PC-9 (cell line): Measurements from ENCODE around the gene PIBF1. TPM values are rescaled to one million over a fixed set of nuclear protein-coding genes. Genes with fewer than 3 reads are reported as not detected.

Experiments used
- BruUV-seq: library from RNA; stranded (reverse); fragments of 400-500 nt; replicated peaks from 2 replicates; lab custom pipeline; 2021; lab: Mats Ljungman, UMichigan
- CTCF ChIA-PET: fragments of 300-600 bp; sonication (Branson Sonifier 250); formaldehyde crosslinking; loops from one replicate; lab custom pipeline; 2022; ENCODE audit warnings: antibody characterized with exemption; lab: Charles Lee
- POLR2A ChIA-PET: fragments of 300-600 bp; sonication (Branson Sonifier 250); formaldehyde crosslinking; loops from one replicate; lab custom pipeline; 2022; ENCODE audit warnings: antibody characterized with exemption; ENCODE audit not compliant: unreplicated experiment; lab: Charles Lee
- DNase-seq, 2 experiments: peaks; one replicate each; pipeline versions ENCODE4 v3.0.0 to v3.0.0-alpha.2; 2015 to 2022; ENCODE audit warnings: mixed read lengths in 1 of 2
- H2AFZ ChIP-seq: fragments of 200-600 bp; sonication (generic); 2 replicates; pipeline ENCODE4 v1.8.1; 2017; ENCODE audit warnings: antibody characterized with exemption
- H3F3A ChIP-seq: fragments of 200-600 bp; sonication (generic); 2 replicates; pipeline ENCODE4 v1.8.1; 2017; ENCODE audit warnings: antibody characterized with exemption, mild to moderate bottlenecking, low read depth; ENCODE audit not compliant: insufficient read depth
- H3K27ac ChIP-seq: fragments of 200-600 bp; sonication (generic); 2 replicates; pipeline ENCODE4 v1.6.1; 2016; ENCODE audit warnings: mixed run types
- H3K27me3 ChIP-seq: fragments of 200-600 bp; sonication (generic); 2 replicates; pipeline ENCODE4 v1.6.1; 2016; ENCODE audit warnings: low read depth, mixed run types; ENCODE audit not compliant: insufficient read depth
- H3K36me3 ChIP-seq: fragments of 200-600 bp; sonication (generic); 2 replicates; pipeline ENCODE4 v1.6.1; 2016; ENCODE audit warnings: low read depth, mixed run types
- H3K4me1 ChIP-seq: fragments of 200-600 bp; sonication (generic); replicated peaks from 2 replicates; pipeline ENCODE4 v1.6.1; 2016; ENCODE audit warnings: mixed run types; ENCODE audit not compliant: insufficient read depth
- H3K4me2 ChIP-seq: fragments of 200-600 bp; sonication (generic); 2 replicates; pipeline ENCODE4 v1.6.1; 2017; ENCODE audit warnings: mixed run types
- H3K4me3 ChIP-seq: fragments of 200-600 bp; sonication (generic); 2 replicates; pipeline ENCODE4 v1.6.1; 2016; ENCODE audit warnings: mixed run types
- H3K79me2 ChIP-seq: fragments of 200-600 bp; sonication (generic); 2 replicates; pipeline ENCODE4 v1.6.1; 2017; ENCODE audit warnings: low read depth, mixed run types
- H3K9me2 ChIP-seq: fragments of 200-600 bp; sonication (generic); 2 replicates; pipeline ENCODE4 v1.8.1; 2017; ENCODE audit warnings: mild to moderate bottlenecking; ENCODE audit not compliant: insufficient read depth
- H3K9me3 ChIP-seq: fragments of 200-600 bp; sonication (generic); 2 replicates; pipeline ENCODE4 v1.8.1; 2016; ENCODE audit warnings: low read depth; ENCODE audit not compliant: insufficient read depth
- H4K20me1 ChIP-seq: fragments of 200-600 bp; sonication (generic); 2 replicates; pipeline ENCODE4 v1.8.1; 2017; ENCODE audit not compliant: insufficient read depth
- EZH2 ChIP-seq: fragments of 200-600 bp; sonication (generic); IDR thresholded peaks from 2 replicates; pipeline ENCODE4 v1.8.0; 2017; ENCODE audit warnings: antibody characterized with exemption, low read depth
- intact Hi-C: fragments of 100-400 bp; cut with micrococcal nuclease; formaldehyde crosslinking; loops from one replicate; pipeline ENCODE4 v1.10.0; 2022; ENCODE audit not compliant: unreplicated experiment
- total RNA-seq: library from RNA; stranded (reverse); gene quantifications from 2 replicates; pipeline ENCODE4 v1.2.3, GENCODE V29; 2021
- TF ChIP-seq, protein P1 (sequence below): fragments of 200-600 bp; sonication (generic); conservative IDR thresholded peaks from 2 replicates; pipeline ENCODE4 v1.6.1; 2017; ENCODE audit warnings: mixed run types, antibody characterized with exemption, mild to moderate bottlenecking, moderate library complexity

The PIBF1 gene
- total RNA-seq, 1 experiment from 2014 or later, result 20.3 TPM

DNA sequence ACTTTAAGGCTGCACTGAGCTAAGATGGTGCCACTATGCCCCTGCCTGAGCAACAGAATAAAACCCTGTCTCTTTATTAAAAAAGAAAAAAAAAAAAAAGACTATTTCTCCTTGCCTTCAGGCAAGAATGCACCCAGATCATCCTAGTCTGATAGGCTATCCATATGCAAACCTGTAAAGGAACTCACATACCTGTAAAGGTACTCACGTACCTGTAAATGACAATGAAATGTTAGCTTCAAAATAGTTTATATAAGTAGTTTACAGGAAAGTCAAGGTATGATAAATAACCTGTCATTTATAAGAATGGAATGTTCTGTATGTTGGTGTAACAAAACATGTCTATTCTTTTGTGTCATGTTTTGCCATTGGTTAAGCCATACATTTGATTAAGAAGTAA lies 86.3 kb downstream of the PIBF1 start:
- Histone ChIP-seq H4K20me1 (no peaks in the 10 kb centered on the region), H3K4me1 (no peaks in the 10 kb centered on the region), H3K9me3 (no peaks in the 10 kb centered on the region), H3K4me3 (no peak overlapping the region), H3K27ac (no peak overlapping the region), H3F3A (no peaks in the 10 kb centered on the region), H3K79me2 (no peaks in the 10 kb centered on the region), H3K36me3 (0 out of 2 replicates have a peak, but pooled peaks cover 3% of the 10 kb centered on the region), H3K4me2 (no peak overlapping the region), H3K27me3 (no peaks in the 10 kb centered on the region), H3K9me2 (no peaks in the 10 kb centered on the region), H2AFZ (no peak overlapping the region)
- DNase-seq, result no peak
- no TSS peak for BruUV-seq
- POLR2A ChIA-PET, result no interaction called here
- TF ChIP-seq EZH2, result no peak
- TF ChIP-seq, protein P1, sequence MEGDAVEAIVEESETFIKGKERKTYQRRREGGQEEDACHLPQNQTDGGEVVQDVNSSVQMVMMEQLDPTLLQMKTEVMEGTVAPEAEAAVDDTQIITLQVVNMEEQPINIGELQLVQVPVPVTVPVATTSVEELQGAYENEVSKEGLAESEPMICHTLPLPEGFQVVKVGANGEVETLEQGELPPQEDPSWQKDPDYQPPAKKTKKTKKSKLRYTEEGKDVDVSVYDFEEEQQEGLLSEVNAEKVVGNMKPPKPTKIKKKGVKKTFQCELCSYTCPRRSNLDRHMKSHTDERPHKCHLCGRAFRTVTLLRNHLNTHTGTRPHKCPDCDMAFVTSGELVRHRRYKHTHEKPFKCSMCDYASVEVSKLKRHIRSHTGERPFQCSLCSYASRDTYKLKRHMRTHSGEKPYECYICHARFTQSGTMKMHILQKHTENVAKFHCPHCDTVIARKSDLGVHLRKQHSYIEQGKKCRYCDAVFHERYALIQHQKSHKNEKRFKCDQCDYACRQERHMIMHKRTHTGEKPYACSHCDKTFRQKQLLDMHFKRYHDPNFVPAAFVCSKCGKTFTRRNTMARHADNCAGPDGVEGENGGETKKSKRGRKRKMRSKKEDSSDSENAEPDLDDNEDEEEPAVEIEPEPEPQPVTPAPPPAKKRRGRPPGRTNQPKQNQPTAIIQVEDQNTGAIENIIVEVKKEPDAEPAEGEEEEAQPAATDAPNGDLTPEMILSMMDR, result no peak
- intact Hi-C loops, result no loop called here
- CTCF ChIA-PET, result no interaction called here

DNA sequence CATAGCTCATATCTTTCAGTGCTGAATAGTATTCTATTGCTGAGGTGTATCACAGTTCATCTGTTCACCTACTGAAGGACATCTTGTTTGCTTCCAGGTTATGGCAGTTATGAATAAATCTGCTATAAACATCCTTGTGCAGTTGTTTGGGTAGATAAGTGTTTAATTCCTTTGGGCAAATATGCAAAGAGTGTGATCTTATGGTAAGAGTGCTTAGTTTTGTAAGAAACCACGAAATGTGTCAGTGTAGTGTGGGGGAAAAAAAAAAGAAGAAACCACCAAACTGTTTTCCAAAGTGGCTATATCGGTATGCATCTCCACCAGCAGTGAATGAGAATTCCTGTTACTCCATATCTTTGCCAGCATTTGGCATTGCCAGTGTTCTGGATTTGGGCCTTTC lies 93.3 kb downstream of the PIBF1 start:
- Histone ChIP-seq H3F3A (no peaks in the 10 kb centered on the region), H3K36me3 (0 out of 2 replicates have a peak, but pooled peaks cover under 1% of the 10 kb centered on the region), H3K27ac (no peak overlapping the region), H4K20me1 (no peaks in the 10 kb centered on the region), H3K79me2 (no peaks in the 10 kb centered on the region), H3K9me2 (no peaks in the 10 kb centered on the region), H3K4me2 (no peak overlapping the region), H3K4me1 (no peaks in the 10 kb centered on the region), H3K4me3 (no peak overlapping the region), H3K27me3 (no peaks in the 10 kb centered on the region), H3K9me3 (no peaks in the 10 kb centered on the region; the same call in 1 of the 2 replicates), H2AFZ (no peak overlapping the region)
- BruUV-seq, result no TSS peak
- DNase-seq, result no peak
- intact Hi-C loops, result no loop called here
- ChIA-PET POLR2A (no interaction called here), CTCF (no interaction called here)
- no peak for TF ChIP-seq EZH2
- TF ChIP-seq, protein P1, result no peak

DNA sequence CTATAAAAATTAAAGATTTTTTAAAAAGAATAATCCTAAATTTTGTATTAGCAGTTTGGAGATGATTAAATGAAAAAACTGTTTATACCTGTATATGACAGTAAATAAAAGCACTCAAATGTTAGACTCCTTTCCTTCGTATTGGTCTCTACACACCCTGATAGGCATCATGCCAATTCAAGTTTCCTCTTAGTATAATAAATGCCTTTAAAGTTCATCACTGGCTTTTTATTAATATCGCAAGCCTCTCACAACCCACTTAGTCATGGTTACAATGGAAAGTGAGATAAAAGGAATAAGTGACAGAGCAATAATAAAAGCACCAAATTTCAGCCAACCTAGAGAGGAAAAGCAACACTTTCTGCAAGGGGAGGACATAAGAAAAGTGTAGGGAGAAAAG lies 102.2 kb downstream of the PIBF1 start:
- TF ChIP-seq, protein P1, result no peak
- Histone ChIP-seq H3F3A (no peaks in the 10 kb centered on the region), H4K20me1 (no peaks in the 10 kb centered on the region), H3K9me2 (no peaks in the 10 kb centered on the region), H3K36me3 (peaks cover 4% of the 10 kb centered on the region), H3K4me2 (no peak overlapping the region), H2AFZ (no peak overlapping the region), H3K79me2 (no peaks in the 10 kb centered on the region), H3K9me3 (no peaks in the 10 kb centered on the region; the same call in 1 of the 2 replicates), H3K4me3 (no peak overlapping the region), H3K27me3 (no peaks in the 10 kb centered on the region), H3K4me1 (no peaks in the 10 kb centered on the region), H3K27ac (no peak overlapping the region)
- no TSS peak for BruUV-seq
- CTCF ChIA-PET, result no interaction called here
- intact Hi-C loops, result no loop called here
- DNase-seq, result no peak
- POLR2A ChIA-PET, result no interaction called here
